Spleen (tissue), 11 donors: Measurements from ENCODE around the gene DDX20. TPM values are rescaled to one million over a fixed set of nuclear protein-coding genes. Genes with fewer than 3 reads are reported as not detected.

Source experiments
- DNase-seq: peaks from one replicate; pipeline ENCODE4 v3.0.0-alpha.2; 2020
- H3K27ac ChIP-seq, 8 donors: fragments of 200-600 bp; sonication (generic) in 7 of 8; 1 replicate in 4 of 8; 2 replicates in 4 of 8; pipeline versions ENCODE4 v1.5.0 to v1.8.0; 2016 to 2021; ENCODE audit warnings: inconsistent platforms in 4 of 8, mild to moderate bottlenecking in 4 of 8, moderate library complexity in 1 of 8
- H3K27me3 ChIP-seq, 7 donors: fragments of 200-600 bp; sonication (generic) in 6 of 7; replicated peaks in 1 of 7; 1 replicate in 4 of 7; 2 replicates in 3 of 7; pipeline versions ENCODE4 v1.5.0 to v1.8.0; 2016 to 2021; ENCODE audit warnings: inconsistent platforms in 3 of 7, mild to moderate bottlenecking in 1 of 7
- H3K36me3 ChIP-seq, 6 donors: fragments of 200-600 bp; sonication (generic) in 5 of 6; 1 replicate in 4 of 6; 2 replicates in 2 of 6; pipeline versions ENCODE4 v1.5.0 to v1.8.0; 2016 to 2021; ENCODE audit warnings: inconsistent platforms in 2 of 6
- H3K4me1 ChIP-seq, 6 donors: fragments of 200-600 bp; sonication (generic) in 5 of 6; 1 replicate in 3 of 6; 2 replicates in 3 of 6; pipeline versions ENCODE4 v1.5.0 to v1.8.0; 2016 to 2021; ENCODE audit warnings: inconsistent platforms in 3 of 6
- H3K4me3 ChIP-seq, 8 donors: fragments of 200-600 bp; sonication (generic) in 7 of 8; 1 replicate in 4 of 8; 2 replicates in 4 of 8; pipeline versions ENCODE4 v1.5.0 to v1.8.0; 2016 to 2021; ENCODE audit warnings: inconsistent platforms in 4 of 8, mild to moderate bottlenecking in 4 of 8, moderate library complexity in 2 of 8
- H3K9me3 ChIP-seq, 8 donors: fragments of 200-600 bp; sonication (generic) in 7 of 8; 1 replicate in 4 of 8; 2 replicates in 4 of 8; pipeline versions ENCODE4 v1.5.0 to v1.8.0; 2016 to 2021; ENCODE audit warnings: inconsistent platforms in 4 of 8
- CTCF ChIP-seq, 11 experiments: fragments of 200-600 bp in 7 of 11; fragments of 450-650 bp in 4 of 11; sonication (generic) in 4 of 11; IDR thresholded peaks in 8 of 11; conservative IDR thresholded peaks in 3 of 11; 1 replicate in 7 of 11; 2 replicates in 4 of 11; pipeline versions ENCODE4 v1.4.0 to v1.8.0; 2016 to 2021; ENCODE audit warnings: antibody characterized with exemption in 11 of 11, inconsistent platforms in 4 of 11, mild to moderate bottlenecking in 1 of 11
- POLR2A ChIP-seq, 3 donors: fragments of 450-650 bp; IDR thresholded peaks; one replicate each; pipeline ENCODE4 v1.5.1; 2017; ENCODE audit warnings: antibody characterized with exemption in 3 of 3, mild to moderate bottlenecking in 1 of 3
- POLR2AphosphoS5 ChIP-seq, 3 donors: sonication (generic); formaldehyde crosslinking; IDR thresholded peaks; one replicate each; pipeline ENCODE4 v1.5.1; 2017; ENCODE audit warnings: antibody characterized with exemption in 3 of 3
- WGBS, 5 donors: extraction: QIAGEN DNeasy Blood & Tissue Kit in 3 of 5; methylation state at CpG; one replicate each; pipeline versions ENCODE4 v1.1.5 to v1.1.7; 2013 to 2018; 5-methylcytosine and 5-hydroxymethylcytosine counted together
- intact Hi-C: fragments of 100-400 bp; cut with DNase I; formaldehyde crosslinking; loops from one replicate; pipeline ENCODE4 v1.15.0; 2023; ENCODE audit warnings: low total_unique reads
- polyA plus RNA-seq, 3 donors: library from polyadenylated mRNA; stranded (reverse); fragments of 200-250 nt; gene quantifications; one replicate each; pipeline ENCODE4 v1.2.1, GENCODE V29; 2013
- total RNA-seq, 7 donors: library from RNA; depleted of rRNA in 3 of 7; stranded (reverse); fragments of >200 nt in 3 of 7; fragmentation: NEBNext Ultra II Directional in 4 of 7; extraction: Animal tissue kit (Norgen Biotek cat#: 25700) in 4 of 7; gene quantifications; one replicate each; pipeline versions ENCODE4 v1.1.0 to v1.2.1, GENCODE V29; 2016 to 2021
- donor health status: healthy with polysubstance abuse.
- donor health status: DM: no; HTN: no; CAD: no; lungs with moderate emphysema.
- donor health status: DM: no; HTN: no; CAD: no.
- donor health status: Bipolar disorder and iron deficiency.
- donor health status: healthy.
- donor health status: DM: no; HTN: no; CAD: no.
- donor health status: DM: yes; HTN: yes; CAD: no.

Gene DDX20
- total and polyA plus RNA-seq, 10 donors: 7.6 to 40.3 (median 13.3) TPM

- Histone ChIP-seq H3K9me3 (no peaks in the 10 kb centered on the region), H3K4me3 (no peak overlapping the region), H3K4me1 (peaks cover 0 to 14% (median 4%) of the 10 kb centered on the region in 6 donors), H3K36me3 (no peaks in the 10 kb centered on the region), H3K27ac (no peak overlapping the region), H3K27me3 (no peaks in the 10 kb centered on the region)
- intact Hi-C loops: loop anchor here (5.0 to 10.0 kb wide), 2 partner anchors 32 to 245 kb away; partner anchors contain the start of genes ADORA3 and TMIGD3
- WGBS, 5 donors: 59 to 95% (median 84%) methylated on average over 3 of the region's 3 CpGs
- DNase-seq: no peak
- TF ChIP-seq CTCF (IDR thresholded peaks at IDR 0.05 in 8 of 11, conservative IDR thresholded peaks at IDR 0.05 in 3 of 11) (no peak), POLR2A (IDR thresholded peaks at IDR 0.05) (no peak), POLR2AphosphoS5 (IDR thresholded peaks at IDR 0.05) (no peak)
Measured at GRCh38 chr1:111749628-111750027, 6.1 kb upstream of the DDX20 start.

- 84 to 92% (median 91%) methylated on average over 2 of the region's 2 CpGs for WGBS, 5 donors
- intact Hi-C loops: loop anchor here (5.0 to 10.0 kb wide), 2 partner anchors 34 to 246 kb away; partner anchors contain the start of genes ADORA3 and TMIGD3
Measured at GRCh38 chr1:111750856-111751255, 4.8 kb upstream of the DDX20 start.

GRCh38 chr1:111751906-111752575 is 3.7 kb upstream of the DDX20 start:
- Histone ChIP-seq H3K27ac (no peak overlapping the region), H3K4me3 (no peak overlapping the region), H3K9me3 (no peaks in the 10 kb centered on the region), H3K4me1 (peaks cover 9 to 27% (median 15%) of the 10 kb centered on the region in 6 donors), H3K36me3 (no peaks in the 10 kb centered on the region), H3K27me3 (no peaks in the 10 kb centered on the region)
- intact Hi-C loops: loop anchor here (5.0 to 10.0 kb wide), 2 partner anchors 35 to 247 kb away; partner anchors contain the start of genes ADORA3 and TMIGD3
- DNase-seq: no peak
- 42 to 51% (median 50%) methylated on average over 2 of the region's 2 CpGs for WGBS, 5 donors
- TF ChIP-seq POLR2AphosphoS5 (IDR thresholded peaks at IDR 0.05): no peak
- no peak for TF ChIP-seq POLR2A (IDR thresholded peaks at IDR 0.05)
- TF ChIP-seq CTCF (IDR thresholded peaks at IDR 0.05 in 8 of 11, conservative IDR thresholded peaks at IDR 0.05 in 3 of 11): no peak

More at GRCh38 chr1:111750856-111751255, 4.8 kb upstream of the DDX20 start:
- Histone ChIP-seq H3K27ac (no peak overlapping the region), H3K4me3 (no peak overlapping the region), H3K27me3 (no peaks in the 10 kb centered on the region), H3K4me1 (peaks cover 0 to 19% (median 7%) of the 10 kb centered on the region in 6 donors), H3K9me3 (no peaks in the 10 kb centered on the region), H3K36me3 (no peaks in the 10 kb centered on the region)
- TF ChIP-seq POLR2AphosphoS5 (IDR thresholded peaks at IDR 0.05) (no peak), CTCF (IDR thresholded peaks at IDR 0.05 in 8 of 11, conservative IDR thresholded peaks at IDR 0.05 in 3 of 11) (no peak), POLR2A (IDR thresholded peaks at IDR 0.05) (no peak)
- DNase-seq: no peak

- Histone ChIP-seq H3K4me3 (peak overlapping the region; percentile 67 to 96 (median 81)), H3K4me1 (peaks cover 14 to 42% (median 24%) of the 10 kb centered on the region in 6 donors), H3K27ac (peak overlapping the region; percentile 87 to 97 (median 95)), H3K36me3 (peaks cover 0 to 26% (median 9%) of the 10 kb centered on the region in 6 donors), H3K9me3 (no peaks in the 10 kb centered on the region), H3K27me3 (no peaks in the 10 kb centered on the region)
- intact Hi-C loops: loop anchor here (5.0 to 10.0 kb wide), 2 partner anchors 38 to 250 kb away; partner anchors contain the start of genes ADORA3 and TMIGD3
- DNase-seq: peak; percentile 85
- TF ChIP-seq POLR2AphosphoS5 (IDR thresholded peaks at IDR 0.05) (no peak), POLR2A (IDR thresholded peaks at IDR 0.05) (no peak), CTCF (IDR thresholded peaks at IDR 0.05 in 8 of 11, conservative IDR thresholded peaks at IDR 0.05 in 3 of 11) (no peak)
- 0 to 2% (median 1%) methylated on average over 12 of the region's 12 CpGs for WGBS, 5 donors
Measured at GRCh38 chr1:111754984-111755330, 744 bp upstream of the DDX20 start.
